ENCODE measurements around the gene TLCD3B.

GRCh38 chr16:30011714-30012504, 19.2 kb downstream of the TLCD3B start:
- TF ChIP-seq CTCF (IDR thresholded peaks at IDR 0.05) (no peak), POLR2A (IDR thresholded peaks at IDR 0.05) (no peak)
